Measurements from ENCODE around the gene ASF1A.

Gene ASF1A

DNA sequence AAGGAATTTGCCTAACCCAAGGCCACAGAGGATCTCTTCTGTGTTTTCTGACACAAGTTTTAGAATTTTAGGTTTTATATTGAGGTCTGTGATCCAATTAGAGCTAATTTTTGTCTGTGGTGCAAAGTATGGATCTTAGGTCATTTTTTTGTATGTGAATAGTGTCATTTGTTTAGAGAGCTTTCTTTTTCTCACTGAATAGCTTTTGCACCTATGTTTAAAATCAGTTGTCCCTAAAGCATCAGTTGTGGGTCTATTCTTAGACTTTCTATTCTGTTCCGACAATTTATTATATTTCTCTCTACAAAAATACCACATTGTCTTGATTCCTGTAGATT lies 41.3 kb downstream of the ASF1A start:
- peak overlapping the region; percentile 80 for H3K4me3 ChIP-seq (ENCODE audit: low read depth, low read length)
- no peak for DNase-seq (ENCODE audit: low read depth)

DNA sequence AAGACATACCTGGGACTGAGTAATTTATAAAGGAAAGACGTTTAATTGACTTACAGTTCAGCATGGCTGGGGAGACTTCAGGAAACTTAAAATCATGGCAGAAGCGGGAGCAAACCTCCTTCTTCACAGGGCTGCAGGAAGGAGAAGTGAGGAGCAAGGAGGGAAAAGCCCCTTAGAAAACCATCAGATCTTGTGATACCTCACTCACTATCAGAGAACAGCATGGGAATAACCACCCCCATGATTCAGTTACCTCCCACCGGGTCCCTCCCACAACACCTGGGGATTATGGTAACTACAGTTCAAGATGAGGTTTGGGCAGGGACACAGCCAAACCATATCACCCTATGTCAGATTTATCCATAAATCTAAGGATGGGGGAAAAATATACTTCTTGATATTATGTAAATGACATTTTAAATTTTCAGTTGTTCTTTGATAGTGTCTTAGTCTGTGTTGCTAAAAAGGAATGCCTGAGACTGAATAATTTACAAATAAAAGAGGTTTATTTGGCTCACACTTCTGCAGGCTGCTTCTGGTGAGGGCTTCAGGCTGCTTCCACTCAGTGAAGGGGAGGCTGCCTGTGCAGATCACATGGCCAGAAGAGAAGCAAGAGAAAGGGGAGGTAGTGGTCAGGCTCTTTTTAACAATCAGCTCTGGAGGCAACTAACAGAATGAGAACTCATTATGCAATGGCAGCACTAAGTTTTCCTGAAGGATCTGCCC lies 42.2 kb downstream of the ASF1A start:
- H3K4me3 ChIP-seq (ENCODE audit: low read depth, low read length): peak overlapping the region; percentile 80
- no peak for TF ChIP-seq MYC (IDR thresholded peaks at IDR 0.05; ENCODE audit: low read depth, low read length)
- TF ChIP-seq, protein P1, sequence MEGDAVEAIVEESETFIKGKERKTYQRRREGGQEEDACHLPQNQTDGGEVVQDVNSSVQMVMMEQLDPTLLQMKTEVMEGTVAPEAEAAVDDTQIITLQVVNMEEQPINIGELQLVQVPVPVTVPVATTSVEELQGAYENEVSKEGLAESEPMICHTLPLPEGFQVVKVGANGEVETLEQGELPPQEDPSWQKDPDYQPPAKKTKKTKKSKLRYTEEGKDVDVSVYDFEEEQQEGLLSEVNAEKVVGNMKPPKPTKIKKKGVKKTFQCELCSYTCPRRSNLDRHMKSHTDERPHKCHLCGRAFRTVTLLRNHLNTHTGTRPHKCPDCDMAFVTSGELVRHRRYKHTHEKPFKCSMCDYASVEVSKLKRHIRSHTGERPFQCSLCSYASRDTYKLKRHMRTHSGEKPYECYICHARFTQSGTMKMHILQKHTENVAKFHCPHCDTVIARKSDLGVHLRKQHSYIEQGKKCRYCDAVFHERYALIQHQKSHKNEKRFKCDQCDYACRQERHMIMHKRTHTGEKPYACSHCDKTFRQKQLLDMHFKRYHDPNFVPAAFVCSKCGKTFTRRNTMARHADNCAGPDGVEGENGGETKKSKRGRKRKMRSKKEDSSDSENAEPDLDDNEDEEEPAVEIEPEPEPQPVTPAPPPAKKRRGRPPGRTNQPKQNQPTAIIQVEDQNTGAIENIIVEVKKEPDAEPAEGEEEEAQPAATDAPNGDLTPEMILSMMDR (IDR thresholded peaks at IDR 0.05; ENCODE audit: low read depth, low read length): no peak
- TF ChIP-seq, protein P2, sequence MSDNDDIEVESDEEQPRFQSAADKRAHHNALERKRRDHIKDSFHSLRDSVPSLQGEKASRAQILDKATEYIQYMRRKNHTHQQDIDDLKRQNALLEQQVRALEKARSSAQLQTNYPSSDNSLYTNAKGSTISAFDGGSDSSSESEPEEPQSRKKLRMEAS (IDR thresholded peaks at IDR 0.05; ENCODE audit: low read depth, low read length): no peak
- no peak for TF ChIP-seq POLR2A (IDR thresholded peaks at IDR 0.05; ENCODE audit: extremely low read depth, insufficient read length)
- DNase-seq (ENCODE audit: low read depth): peak; percentile 16

More for the DNA sequence above, 41.3 kb downstream of the ASF1A start:
- TF ChIP-seq POLR2A (IDR thresholded peaks at IDR 0.05; ENCODE audit: extremely low read depth, insufficient read length): no peak
- TF ChIP-seq, protein P1 (IDR thresholded peaks at IDR 0.05; ENCODE audit: low read depth, low read length): no peak
- TF ChIP-seq, protein P2 (IDR thresholded peaks at IDR 0.05; ENCODE audit: low read depth, low read length): no peak

DNA sequence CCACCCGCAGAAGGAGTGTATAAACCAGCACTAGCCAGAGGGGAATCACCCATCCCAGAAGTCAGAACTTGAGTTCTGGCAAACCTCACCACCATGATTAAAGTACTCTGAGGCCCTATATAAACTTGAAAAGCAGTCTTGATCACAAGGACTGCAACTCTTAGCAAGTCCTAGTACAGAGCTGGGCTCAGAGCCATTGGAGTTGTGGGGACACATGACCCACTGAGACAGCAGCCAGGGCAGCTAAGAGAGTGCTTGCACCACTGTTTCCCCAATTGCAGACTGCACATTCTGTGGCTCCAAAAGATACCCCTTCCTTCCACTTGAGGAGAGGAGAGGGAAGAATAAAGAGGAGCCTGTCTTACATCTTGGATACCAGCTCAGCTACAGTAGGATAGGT lies 45.7 kb downstream of the ASF1A start:
- TF ChIP-seq POLR2A (IDR thresholded peaks at IDR 0.05; ENCODE audit: extremely low read depth, insufficient read length) (no peak), MYC (IDR thresholded peaks at IDR 0.05; ENCODE audit: low read depth, low read length) (no peak)
- TF ChIP-seq, protein P1 (IDR thresholded peaks at IDR 0.05; ENCODE audit: low read depth, low read length): no peak
- TF ChIP-seq, protein P2 (IDR thresholded peaks at IDR 0.05; ENCODE audit: low read depth, low read length): no peak
- no peak for DNase-seq (ENCODE audit: low read depth)
- no peak overlapping the region for H3K4me3 ChIP-seq (ENCODE audit: low read depth, low read length)

DNA sequence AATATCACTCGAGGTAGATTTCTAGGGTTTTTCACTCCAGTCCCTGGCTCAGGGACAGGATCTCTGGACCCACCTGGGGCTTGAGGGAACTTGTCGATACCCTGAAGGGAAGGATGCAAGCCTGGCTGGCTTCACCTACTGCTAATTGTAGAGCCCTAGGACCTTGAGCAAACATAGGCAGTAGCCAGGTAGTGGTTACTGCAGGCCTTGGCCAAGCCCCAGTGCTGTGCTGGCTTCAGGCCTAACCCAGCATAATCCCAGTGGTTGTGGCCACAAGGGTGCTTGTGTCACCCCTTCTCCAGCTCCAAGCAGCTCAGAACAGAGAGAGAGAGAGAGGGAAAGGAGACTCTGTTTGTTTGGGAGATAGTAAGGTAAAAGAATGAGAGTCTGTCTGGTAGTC lies 46.8 kb downstream of the ASF1A start:
- TF ChIP-seq, protein P2 (IDR thresholded peaks at IDR 0.05; ENCODE audit: low read depth, low read length): no peak
- TF ChIP-seq POLR2A (IDR thresholded peaks at IDR 0.05; ENCODE audit: extremely low read depth, insufficient read length) (no peak), MYC (IDR thresholded peaks at IDR 0.05; ENCODE audit: low read depth, low read length) (no peak)
- TF ChIP-seq, protein P1 (IDR thresholded peaks at IDR 0.05; ENCODE audit: low read depth, low read length): no peak
- no peak overlapping the region for H3K4me3 ChIP-seq (ENCODE audit: low read depth, low read length)
- DNase-seq (ENCODE audit: low read depth): no peak

DNA sequence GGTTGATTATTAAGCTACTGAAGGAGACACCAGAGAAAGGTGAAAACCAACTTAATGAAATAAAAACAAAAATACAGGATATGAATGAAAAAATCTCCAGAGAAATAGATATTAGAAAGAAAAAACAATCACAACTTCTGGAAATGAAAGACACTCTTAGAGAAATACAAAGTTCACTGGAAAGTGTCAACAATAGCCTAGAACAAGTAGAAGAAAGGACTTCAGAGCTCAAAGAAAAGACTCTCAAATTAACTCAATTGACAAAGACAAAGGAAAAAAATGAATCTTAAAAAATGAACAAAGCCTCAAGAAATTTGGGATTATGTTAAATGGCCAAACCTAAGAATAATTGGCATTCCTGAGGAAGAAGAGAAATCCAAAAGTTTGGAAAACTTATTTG lies 51.3 kb downstream of the ASF1A start:
- no peak overlapping the region for H3K4me3 ChIP-seq (ENCODE audit: low read depth, low read length)
- no peak for DNase-seq (ENCODE audit: low read depth)
- TF ChIP-seq, protein P1 (IDR thresholded peaks at IDR 0.05; ENCODE audit: low read depth, low read length): no peak

DNA sequence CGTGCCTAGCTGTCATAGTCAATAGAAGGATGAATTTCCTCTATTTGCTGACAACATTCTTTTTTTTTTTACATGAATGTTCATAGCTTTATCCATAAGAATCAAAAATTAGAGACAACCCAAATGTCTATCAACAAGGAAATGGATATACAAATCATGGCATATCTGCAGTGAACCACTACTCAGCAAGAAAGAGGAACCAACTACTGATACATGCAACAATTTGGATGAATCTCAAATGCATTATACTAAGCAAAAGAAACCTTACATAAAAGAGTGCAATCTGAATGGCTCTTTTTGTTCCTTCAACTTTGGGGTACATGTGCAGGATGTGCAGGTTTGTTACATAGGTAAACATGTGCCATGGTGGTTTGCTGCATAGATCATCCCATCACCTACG lies 58.7 kb downstream of the ASF1A start:
- DNase-seq (ENCODE audit: low read depth): peak; percentile 6
- TF ChIP-seq, protein P1 (IDR thresholded peaks at IDR 0.05; ENCODE audit: low read depth, low read length): no peak
- TF ChIP-seq POLR2A (IDR thresholded peaks at IDR 0.05; ENCODE audit: extremely low read depth, insufficient read length) (no peak), MYC (IDR thresholded peaks at IDR 0.05; ENCODE audit: low read depth, low read length) (no peak)
- TF ChIP-seq, protein P2 (IDR thresholded peaks at IDR 0.05; ENCODE audit: low read depth, low read length): no peak
- H3K4me3 ChIP-seq (ENCODE audit: low read depth, low read length): no peak overlapping the region

All from NB4 (cell line).